GM12878 (cell line): ENCODE results near the gene DHDH. TPM values are rescaled to one million over a fixed set of nuclear protein-coding genes. Genes with fewer than 3 reads are reported as not detected.

ENCODE experiments used
- BMI1 ChIP-seq: fragments of 450-650 bp; IDR thresholded peaks from 2 replicates; pipeline ENCODE4 v1.6.1; 2016; ENCODE audit warnings: mild to moderate bottlenecking, moderate library complexity, borderline replicate concordance
- CBFB ChIP-seq: IDR thresholded peaks from 2 replicates; pipeline ENCODE4 v1.6.1; 2016; ENCODE audit warnings: antibody characterized with exemption, low read depth
- CHD2 ChIP-seq: IDR thresholded peaks from 2 replicates; pipeline ENCODE4 v1.6.1; 2011; ENCODE audit warnings: low read depth, low read length, improper control_type of control experiment, borderline replicate concordance
- ELK1 ChIP-seq: IDR thresholded peaks from 2 replicates; pipeline ENCODE4 v1.6.1; 2012; ENCODE audit warnings: low read depth, low read length, improper control_type of control experiment
- HDGF ChIP-seq: fragments of 450-650 bp; IDR thresholded peaks from 2 replicates; pipeline ENCODE4 v1.6.1; 2016; ENCODE audit warnings: antibody characterized with exemption
- IKZF1 ChIP-seq: fragments of 450-650 bp; conservative IDR thresholded peaks from 2 replicates; pipeline ENCODE4 v1.6.1; 2017; ENCODE audit warnings: antibody characterized with exemption, mild to moderate bottlenecking
- IKZF2 ChIP-seq, 2 experiments: fragments of 450-650 bp; IDR thresholded peaks; 2 replicates each; pipeline ENCODE4 v1.6.1; 2017; ENCODE audit warnings: mild to moderate bottlenecking in 2 of 2, moderate library complexity in 2 of 2
- MTA2 ChIP-seq: fragments of 450-650 bp; IDR thresholded peaks from 2 replicates; pipeline ENCODE4 v1.6.1; 2016; ENCODE audit warnings: low read depth, mild to moderate bottlenecking, moderate library complexity
- POLR2A ChIP-seq: IDR thresholded peaks from 2 replicates; pipeline ENCODE4 v1.6.1; 2011; ENCODE audit warnings: low read depth, mild to moderate bottlenecking, low read length
- TAF1 ChIP-seq: IDR thresholded peaks from 2 replicates; pipeline ENCODE4 v1.6.1; 2011; ENCODE audit warnings: mild to moderate bottlenecking, low read depth, low read length, borderline replicate concordance
- TCF3 ChIP-seq: IDR thresholded peaks from 2 replicates; pipeline ENCODE4 v1.6.1; 2012; ENCODE audit warnings: low read depth, mild to moderate bottlenecking, low read length, borderline replicate concordance; ENCODE audit not compliant: insufficient read depth
- ZBTB40 ChIP-seq: fragments of 450-650 bp; IDR thresholded peaks from 2 replicates; pipeline ENCODE4 v1.6.1; 2016; ENCODE audit warnings: mild to moderate bottlenecking, moderate library complexity, borderline replicate concordance
- ZNF622 ChIP-seq: fragments of 450-650 bp; IDR thresholded peaks from 2 replicates; pipeline ENCODE4 v1.6.1; 2017; ENCODE audit warnings: mild to moderate bottlenecking, inconsistent platforms
- ZSCAN29 ChIP-seq: fragments of 450-650 bp; IDR thresholded peaks from 2 replicates; pipeline ENCODE4 v1.6.1; 2017; ENCODE audit warnings: mild to moderate bottlenecking, moderate library complexity
- polyA plus RNA-seq, 11 experiments: library from polyadenylated mRNA; depleted of rRNA in 4 of 11; unstranded in 6 of 11; stranded (reverse) in 5 of 11; fragments of >200 nt; fragmentation: Nextera tagmentation in 4 of 11; fragmentation: Illumina TruSeq in 1 of 11; extraction: Ambion mirVana in 4 of 11; extraction: Trizol in 1 of 11; gene quantifications; 1 replicate in 1 of 11; 2 replicates in 10 of 11; pipeline versions ENCODE4 v1.2.1 to v1.2.3, GENCODE V29; 2011 to 2016; ENCODE audit warnings: inconsistent platforms in 2 of 11, missing spikeins in 2 of 11, low read depth in 1 of 11
- total RNA-seq, 4 experiments: library from RNA; depleted of rRNA in 3 of 4; stranded (reverse); fragments of >200 nt in 3 of 4; fragmentation: Illumina TruSeq in 1 of 4; extraction: Trizol in 1 of 4; gene quantifications; 2 replicates each; pipeline versions ENCODE4 v1.2.1 to v1.2.3, GENCODE V29; 2013 to 2021
- TF ChIP-seq, protein P1 (sequence below): fragments of 450-650 bp; IDR thresholded peaks from 2 replicates; pipeline ENCODE4 v1.6.1; 2018; ENCODE audit warnings: mild to moderate bottlenecking, low read depth, moderate library complexity; ENCODE audit not compliant: partially characterized antibody
- TF ChIP-seq, protein P2 (sequence below): fragments of 450-650 bp; IDR thresholded peaks from 2 replicates; pipeline ENCODE4 v1.6.1; 2018; ENCODE audit warnings: borderline replicate concordance, mild to moderate bottlenecking; ENCODE audit not compliant: partially characterized antibody
- TF ChIP-seq, protein P3 (sequence below): fragments of 450-650 bp; IDR thresholded peaks from 2 replicates; pipeline ENCODE4 v1.6.1; 2017; ENCODE audit warnings: mild to moderate bottlenecking

The DHDH gene
- total and polyA plus RNA-seq, 10 of the 15 experiments (the other 5 are each of a cell fraction or from before 2014, with no cell fraction given) = 0.13 to 0.21 (median 0.15) TPM; not detected in 7

DNA sequence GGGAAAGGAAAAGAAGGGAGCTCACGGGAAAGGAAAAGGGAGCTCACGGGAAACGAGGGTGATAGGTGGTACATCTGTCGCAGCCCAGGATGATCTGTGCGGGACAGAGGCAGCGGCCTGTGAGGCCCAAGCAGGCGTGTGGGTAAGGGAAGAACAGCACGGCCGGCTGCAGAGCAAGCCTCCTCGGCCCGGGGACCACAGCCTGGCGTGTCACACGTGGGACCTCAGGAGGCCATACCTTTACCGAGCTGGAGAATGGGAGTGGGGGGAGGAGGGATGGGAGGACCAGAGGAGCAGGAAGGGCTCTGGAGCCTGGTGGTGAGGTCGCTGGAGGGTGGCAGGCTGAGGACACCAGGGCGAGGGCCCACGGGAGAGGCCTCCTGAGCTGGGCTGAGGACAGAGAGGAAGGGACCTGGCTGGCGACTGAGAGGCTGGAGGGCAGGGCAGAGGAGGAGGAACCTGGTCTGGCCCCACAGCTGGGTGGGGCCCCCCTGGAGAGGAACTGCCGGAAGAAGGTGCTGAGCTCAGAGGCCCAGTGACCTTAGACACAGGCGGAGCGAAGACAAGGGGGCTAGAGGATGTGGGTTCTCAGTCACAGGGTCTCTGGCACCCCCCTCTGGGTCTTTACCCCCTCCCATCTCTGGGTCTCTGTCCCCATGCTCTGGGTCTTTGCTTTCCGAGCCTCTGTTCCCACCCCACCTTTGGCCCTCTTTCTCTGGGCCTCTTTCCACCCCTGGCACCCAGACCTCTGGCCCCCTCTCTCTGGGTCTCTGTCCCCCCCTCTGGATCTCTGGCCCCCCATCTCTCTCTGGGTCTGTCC lies 28.7 kb downstream of the DHDH start (continued):
- TF ChIP-seq, protein P1, sequence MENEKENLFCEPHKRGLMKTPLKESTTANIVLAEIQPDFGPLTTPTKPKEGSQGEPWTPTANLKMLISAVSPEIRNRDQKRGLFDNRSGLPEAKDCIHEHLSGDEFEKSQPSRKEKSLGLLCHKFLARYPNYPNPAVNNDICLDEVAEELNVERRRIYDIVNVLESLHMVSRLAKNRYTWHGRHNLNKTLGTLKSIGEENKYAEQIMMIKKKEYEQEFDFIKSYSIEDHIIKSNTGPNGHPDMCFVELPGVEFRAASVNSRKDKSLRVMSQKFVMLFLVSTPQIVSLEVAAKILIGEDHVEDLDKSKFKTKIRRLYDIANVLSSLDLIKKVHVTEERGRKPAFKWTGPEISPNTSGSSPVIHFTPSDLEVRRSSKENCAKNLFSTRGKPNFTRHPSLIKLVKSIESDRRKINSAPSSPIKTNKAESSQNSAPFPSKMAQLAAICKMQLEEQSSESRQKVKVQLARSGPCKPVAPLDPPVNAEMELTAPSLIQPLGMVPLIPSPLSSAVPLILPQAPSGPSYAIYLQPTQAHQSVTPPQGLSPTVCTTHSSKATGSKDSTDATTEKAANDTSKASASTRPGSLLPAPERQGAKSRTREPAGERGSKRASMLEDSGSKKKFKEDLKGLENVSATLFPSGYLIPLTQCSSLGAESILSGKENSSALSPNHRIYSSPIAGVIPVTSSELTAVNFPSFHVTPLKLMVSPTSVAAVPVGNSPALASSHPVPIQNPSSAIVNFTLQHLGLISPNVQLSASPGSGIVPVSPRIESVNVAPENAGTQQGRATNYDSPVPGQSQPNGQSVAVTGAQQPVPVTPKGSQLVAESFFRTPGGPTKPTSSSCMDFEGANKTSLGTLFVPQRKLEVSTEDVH = no peak
- TF ChIP-seq TAF1 (peak; percentile 47; the same call in 1 of the 2 replicates), IKZF1 (peak; percentile 53), POLR2A (peak; percentile 78), CBFB (peak; percentile 26; the same call in 1 of the 2 replicates), MTA2 (peak; percentile 57; the same call in 1 of the 2 replicates), TCF3 (no peak), ZBTB40 (no peak), BMI1 (no peak), IKZF2 (IDR thresholded peaks at IDR 0.05) (peak; percentile 17 to 48; a peak in 3 of 4 replicates), ZNF622 (no peak), CHD2 (peak; percentile 55), ELK1 (0 out of 2 replicates have a peak, but pooled peaks have one; percentile 44), HDGF (peak; percentile 98), ZSCAN29 (no peak)
- TF ChIP-seq, protein P2, sequence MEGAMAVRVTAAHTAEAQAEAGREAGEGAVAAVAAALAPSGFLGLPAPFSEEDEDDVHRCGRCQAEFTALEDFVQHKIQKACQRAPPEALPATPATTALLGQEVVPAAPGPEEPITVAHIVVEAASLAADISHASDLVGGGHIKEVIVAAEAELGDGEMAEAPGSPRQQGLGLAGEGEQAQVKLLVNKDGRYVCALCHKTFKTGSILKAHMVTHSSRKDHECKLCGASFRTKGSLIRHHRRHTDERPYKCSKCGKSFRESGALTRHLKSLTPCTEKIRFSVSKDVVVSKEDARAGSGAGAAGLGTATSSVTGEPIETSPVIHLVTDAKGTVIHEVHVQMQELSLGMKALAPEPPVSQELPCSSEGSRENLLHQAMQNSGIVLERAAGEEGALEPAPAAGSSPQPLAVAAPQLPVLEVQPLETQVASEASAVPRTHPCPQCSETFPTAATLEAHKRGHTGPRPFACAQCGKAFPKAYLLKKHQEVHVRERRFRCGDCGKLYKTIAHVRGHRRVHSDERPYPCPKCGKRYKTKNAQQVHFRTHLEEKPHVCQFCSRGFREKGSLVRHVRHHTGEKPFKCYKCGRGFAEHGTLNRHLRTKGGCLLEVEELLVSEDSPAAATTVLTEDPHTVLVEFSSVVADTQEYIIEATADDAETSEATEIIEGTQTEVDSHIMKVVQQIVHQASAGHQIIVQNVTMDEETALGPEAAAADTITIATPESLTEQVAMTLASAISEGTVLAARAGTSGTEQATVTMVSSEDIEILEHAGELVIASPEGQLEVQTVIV = peak; percentile 10
- TF ChIP-seq, protein P3, sequence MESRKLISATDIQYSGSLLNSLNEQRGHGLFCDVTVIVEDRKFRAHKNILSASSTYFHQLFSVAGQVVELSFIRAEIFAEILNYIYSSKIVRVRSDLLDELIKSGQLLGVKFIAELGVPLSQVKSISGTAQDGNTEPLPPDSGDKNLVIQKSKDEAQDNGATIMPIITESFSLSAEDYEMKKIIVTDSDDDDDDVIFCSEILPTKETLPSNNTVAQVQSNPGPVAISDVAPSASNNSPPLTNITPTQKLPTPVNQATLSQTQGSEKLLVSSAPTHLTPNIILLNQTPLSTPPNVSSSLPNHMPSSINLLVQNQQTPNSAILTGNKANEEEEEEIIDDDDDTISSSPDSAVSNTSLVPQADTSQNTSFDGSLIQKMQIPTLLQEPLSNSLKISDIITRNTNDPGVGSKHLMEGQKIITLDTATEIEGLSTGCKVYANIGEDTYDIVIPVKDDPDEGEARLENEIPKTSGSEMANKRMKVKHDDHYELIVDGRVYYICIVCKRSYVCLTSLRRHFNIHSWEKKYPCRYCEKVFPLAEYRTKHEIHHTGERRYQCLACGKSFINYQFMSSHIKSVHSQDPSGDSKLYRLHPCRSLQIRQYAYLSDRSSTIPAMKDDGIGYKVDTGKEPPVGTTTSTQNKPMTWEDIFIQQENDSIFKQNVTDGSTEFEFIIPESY = 0 out of 2 replicates have a peak, but pooled peaks have one; percentile 61
